HG03066 (cell line): ENCODE results near the gene ARHGEF16.

ENCODE experiments used
- ATAC-seq: cut with Tn5 transposase; IDR thresholded peaks from one replicate; pipeline ENCODE4 v1.9.1; 2021; ENCODE audit warnings: low read depth; ENCODE audit not compliant: unreplicated experiment

ARHGEF16 gene

DNA sequence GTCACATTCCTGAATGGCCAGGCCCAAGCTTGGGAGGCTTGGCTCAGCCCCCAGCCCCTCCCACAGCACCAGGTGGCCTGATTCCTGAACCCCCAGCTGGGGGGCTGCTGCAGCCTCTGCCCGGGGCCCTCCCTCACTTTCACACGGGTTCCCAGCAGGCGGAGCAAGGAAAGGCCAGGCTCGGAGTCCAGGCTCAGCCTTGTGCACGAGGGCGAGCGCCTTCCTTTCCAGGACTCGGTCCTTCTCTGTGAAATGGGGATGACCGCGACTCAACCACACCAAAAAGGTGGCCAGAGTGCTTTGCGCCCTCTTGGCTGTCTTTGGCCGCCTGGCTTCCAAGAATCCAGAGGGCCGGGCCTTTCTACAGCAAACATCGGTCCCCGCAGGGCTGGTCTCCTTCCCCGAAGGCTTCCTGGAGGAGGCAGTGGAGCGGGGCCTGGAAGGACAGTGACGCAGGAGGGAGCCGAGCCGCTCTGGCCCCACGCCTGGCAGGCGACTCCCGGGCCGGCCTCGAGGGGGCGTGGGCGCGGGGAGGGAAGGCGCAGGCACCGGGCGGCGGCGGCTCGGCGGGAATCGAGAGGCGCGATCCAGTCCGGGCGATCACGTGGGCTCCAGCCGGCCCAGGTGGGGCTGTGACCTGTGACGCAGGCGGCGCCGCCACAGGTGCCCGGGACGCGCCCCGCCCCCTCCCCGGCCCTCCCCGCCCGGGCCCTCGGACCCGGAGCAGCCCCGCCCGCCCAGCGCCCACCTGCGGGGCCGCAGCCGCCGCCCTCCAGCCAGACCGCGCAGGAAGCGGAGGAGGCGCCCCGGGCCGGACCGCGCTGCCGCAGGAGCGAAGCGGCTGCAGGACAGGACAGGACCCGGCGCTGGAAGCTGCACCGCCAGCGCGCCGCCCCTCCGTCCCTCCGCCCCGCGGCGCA, at the start of gene ARHGEF16:
Gene ARHGEF16, plus strand, starts transcription at position 775 of the 920 bp plus-strand sequence. CDS start 8,420 bp downstream, outside the sequence.
- no peak for ATAC-seq

DNA sequence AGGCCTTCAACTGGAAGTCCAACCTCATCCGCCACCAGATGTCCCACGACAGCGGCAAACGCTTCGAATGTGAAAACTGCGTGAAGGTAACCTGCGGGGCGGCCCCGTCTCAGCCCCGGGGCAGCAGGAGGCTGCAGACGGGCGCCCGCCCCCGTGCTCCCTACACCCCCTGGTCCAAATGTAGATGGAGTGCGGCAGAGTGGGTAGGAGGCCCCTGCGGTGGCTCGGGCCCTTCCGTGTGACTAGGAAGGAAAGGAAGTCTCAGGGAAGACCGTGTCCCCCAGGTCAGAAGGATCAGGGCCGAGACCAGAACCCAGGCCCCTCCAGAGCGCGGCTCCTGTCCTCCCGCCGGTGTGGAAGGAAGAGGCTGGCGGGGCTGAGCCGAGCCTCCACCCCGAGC, 49.7 kb upstream of the ARHGEF16 start:
- no peak for ATAC-seq

DNA sequence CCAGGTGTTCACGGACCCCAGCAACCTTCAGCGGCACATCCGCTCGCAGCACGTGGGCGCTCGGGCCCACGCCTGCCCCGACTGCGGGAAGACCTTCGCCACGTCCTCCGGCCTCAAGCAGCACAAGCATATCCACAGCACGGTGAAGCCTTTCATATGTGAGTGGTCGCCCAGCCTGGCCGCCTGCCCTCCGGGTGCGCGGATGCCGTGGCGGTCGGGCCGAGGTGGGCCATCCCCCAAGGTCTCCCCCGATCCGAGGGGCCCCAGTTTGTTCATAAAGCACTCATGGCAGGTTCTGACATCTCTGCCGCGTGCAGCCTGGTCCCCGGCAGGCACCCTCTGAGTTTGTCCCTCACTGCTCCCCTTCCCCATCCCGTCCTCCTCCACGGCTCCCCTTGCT, 49.0 kb upstream of the ARHGEF16 start:
- ATAC-seq = no peak

DNA sequence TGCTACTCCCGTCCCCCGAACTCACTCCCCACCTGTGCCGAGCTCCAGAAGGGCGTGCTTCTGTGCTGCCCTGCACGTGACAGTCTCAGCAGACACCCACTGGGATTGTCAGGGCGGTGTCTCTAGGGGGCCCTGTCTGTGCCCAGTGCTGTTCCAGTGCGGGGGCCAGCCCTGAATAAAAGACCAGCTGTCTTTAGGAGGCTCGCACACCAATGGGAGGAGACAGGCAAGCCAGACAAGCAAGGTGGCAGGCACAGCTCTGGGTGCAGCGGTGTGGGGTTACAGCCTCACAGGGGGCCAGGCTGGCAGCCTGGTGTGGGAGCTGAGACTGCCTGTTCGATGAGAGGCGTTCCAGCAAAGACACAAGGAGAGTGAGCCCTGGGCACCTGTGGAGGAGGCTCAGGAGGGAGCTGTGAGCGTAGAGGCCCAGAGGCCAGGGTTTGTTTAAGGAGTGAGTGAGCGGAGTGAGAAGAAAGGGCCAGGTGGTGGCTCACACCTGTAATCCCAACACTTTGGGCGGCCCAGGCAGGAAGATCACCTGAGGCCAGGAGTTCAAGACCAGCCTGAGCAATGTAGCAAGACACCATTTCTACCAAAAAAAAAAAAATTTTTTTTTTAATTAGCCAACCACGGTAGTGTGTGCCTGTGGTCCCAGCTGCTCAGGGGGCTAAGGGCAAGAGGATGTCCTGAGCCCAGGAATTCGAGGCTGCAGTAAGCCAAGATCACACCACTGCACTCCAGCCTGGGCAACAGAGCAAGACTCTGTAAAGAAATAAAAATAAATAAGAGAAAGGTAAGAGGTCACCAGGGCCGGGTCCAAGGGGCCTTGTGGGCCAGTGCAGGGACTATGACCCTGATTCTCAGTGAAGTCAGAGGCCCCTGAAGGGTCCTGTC, 48.2 kb upstream of the ARHGEF16 start:
- no peak for ATAC-seq

DNA sequence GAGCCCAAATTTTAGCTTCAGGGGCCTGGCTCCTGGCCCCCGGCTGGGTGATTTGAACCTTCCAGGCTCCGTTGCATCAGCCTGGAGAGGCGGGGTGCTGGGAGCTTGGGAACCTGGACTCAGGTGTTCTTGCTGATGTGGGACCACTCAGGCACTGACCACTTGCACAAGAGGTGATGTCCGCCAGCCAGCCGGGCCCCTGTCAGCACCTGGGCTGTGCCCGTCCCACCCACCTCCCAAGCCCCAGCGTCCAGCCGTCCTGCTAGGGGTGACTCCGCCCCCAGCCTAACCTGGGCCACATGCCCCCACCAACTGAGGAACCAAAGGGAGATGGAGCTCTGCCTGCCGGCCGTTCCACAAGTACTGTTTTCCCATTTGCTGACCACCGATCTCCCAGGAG, 47.4 kb upstream of the ARHGEF16 start:
- ATAC-seq = no peak

DNA sequence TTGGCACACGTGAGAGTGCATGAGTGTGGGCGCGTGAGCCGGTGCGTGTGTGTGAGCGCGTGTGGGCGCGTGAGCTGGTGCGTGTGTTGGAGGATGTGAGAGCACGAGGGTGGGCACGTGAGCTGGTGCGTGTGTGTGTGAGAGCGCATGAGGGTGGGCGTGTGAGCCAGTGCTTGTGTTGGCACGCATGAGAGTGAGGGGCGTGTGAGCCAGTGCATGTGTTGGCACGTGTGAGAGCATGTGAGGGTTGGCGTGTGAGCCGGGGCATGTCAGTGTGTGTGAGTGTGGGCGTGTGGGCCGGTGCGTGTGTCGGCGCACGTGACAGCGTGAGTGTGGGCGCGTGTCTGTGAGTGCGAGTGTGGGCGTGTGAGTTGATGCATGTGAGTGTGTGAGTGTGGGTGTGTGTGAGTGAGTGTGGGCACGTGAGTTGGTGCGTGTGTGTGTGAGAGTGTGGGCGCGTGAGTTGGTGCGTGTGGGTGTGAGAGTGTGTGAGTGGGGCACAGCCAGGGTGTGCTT, 45.7 kb upstream of the ARHGEF16 start:
- no peak for ATAC-seq

DNA sequence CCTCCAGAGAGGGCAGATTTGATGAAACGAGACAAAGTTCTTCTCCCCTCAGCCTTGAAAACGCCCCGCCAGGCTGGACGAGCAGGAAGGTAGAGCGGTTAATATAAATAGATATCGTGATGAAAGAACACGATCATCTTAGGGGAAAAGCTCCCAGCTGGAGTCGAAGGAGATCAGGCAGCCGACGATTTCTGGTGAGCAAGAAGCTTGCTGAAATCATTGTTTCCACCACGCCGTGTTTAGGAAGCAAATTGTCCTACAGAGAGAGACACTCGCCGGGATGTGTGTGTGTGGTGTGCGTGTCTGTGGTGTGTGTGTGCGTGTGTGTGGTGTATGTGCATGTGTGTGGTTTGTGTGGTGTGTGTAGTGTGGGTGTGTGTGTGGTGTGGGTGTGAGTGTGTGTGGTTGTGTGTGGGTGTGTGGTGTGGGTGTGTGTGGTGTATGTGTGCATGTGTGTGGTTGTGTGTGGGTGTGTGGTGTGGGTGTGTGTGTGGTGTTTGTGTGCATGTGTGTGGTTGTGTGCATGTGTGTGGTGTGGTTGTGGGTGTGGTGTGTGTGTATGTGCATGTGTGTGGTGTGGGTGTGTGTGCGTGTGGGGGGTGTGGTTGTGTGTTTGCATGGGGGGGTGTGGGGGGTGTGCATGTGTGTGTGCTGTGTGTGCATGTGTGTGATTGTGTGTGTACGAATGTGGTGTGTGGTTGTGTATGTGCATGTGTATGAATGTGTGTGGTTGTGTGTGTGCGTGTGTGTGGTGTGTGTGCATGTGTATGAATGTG, 44.9 kb upstream of the ARHGEF16 start:
- no peak for ATAC-seq

DNA sequence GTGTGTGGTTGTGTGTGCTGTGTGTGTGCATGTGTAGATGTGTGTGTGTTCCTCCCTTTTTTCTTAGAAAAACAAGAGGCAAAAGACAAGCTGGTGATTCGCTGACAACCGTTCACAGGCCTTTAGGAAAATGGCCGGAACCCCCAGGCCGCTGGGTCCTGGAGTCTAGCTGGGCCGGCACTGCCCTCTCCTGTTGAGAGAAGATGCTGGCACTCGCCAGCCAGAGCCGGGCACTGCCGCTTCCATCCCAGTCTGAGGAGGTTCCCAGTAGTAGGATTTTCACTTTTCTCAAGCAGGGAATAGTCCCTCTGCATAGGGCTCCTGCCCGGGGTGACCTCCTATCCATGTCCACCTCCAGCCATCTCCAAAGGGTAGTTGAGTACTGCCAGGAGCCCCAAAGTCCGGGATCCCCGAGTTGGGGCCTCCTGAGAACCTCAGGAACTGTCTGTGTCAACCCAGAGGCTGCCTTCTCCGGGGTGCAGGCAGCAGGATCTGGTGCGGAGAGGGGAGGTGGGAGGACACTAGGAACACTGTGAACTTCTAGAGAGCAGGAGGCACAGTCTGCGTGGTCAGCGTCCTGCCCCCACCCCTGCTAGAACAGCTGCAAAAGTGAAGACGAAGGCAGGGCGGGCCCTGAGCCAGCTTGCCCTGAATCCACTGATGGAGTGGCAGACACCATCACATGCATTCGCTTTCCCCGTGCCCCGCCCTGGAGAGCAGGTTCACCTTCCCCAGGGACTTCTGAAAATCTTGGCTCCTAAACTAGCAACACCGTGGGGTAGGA, 44.1 kb upstream of the ARHGEF16 start:
- ATAC-seq = no peak

DNA sequence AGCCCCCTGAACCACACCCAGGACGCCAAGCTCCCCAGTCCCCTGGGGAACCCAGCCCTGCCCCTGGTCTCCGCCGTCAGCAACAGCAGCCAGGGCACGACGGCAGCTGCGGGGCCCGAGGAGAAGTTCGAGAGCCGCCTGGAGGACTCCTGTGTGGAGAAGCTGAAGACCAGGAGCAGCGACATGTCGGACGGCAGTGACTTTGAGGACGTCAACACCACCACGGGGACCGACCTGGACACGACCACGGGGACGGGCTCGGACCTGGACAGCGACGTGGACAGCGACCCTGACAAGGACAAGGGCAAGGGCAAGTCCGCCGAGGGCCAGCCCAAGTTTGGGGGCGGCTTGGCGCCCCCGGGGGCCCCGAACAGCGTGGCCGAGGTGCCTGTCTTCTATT, 42.7 kb upstream of the ARHGEF16 start:
- no peak for ATAC-seq

DNA sequence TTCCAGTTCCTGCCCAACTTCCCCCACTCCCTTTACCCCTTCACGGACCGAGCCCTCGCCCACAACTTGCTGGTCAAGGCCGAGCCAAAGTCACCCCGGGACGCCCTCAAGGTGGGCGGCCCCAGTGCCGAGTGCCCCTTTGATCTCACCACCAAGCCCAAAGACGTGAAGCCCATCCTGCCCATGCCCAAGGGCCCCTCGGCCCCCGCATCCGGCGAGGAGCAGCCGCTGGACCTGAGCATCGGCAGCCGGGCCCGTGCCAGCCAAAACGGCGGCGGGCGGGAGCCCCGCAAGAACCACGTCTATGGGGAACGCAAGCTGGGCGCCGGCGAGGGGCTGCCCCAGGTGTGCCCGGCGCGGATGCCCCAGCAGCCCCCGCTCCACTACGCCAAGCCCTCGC, 42.1 kb upstream of the ARHGEF16 start:
- ATAC-seq = no peak

DNA sequence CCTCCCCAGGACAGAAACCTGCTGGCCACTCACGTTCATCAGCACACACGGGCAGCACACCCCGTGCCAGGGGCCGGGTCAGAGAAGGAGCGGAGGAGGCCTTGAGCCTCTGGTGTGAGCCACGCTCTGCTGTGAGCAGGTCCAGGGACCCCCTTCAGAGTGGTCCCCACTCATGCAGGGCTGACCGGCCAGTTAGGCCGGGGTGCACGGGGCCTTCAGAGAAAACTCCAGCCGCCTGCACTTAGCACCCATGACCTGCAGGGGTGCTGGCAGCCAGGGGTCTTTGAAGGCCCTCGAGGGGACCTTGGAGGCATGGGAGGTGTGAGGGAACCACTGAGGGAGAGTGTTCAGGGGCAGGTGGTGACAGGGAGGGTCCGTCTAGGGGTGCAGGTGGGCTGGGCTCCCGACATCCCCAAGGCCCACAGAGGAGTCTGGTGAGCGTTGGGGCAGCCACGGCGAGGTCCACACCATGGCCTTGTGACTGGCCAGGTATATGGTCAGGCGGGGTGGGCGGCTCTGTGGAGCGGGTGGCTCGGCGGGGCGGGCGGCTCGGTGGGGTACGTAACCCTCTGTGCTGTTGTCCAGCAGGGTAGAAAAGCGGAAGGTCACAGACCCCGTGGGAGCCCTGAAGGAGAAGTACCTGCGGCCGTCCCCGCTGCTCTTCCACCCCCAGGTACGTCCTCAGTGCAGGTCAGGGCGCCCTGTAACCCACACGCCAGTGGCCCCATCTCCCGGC, 40.3 kb upstream of the ARHGEF16 start:
- ATAC-seq = no peak

DNA sequence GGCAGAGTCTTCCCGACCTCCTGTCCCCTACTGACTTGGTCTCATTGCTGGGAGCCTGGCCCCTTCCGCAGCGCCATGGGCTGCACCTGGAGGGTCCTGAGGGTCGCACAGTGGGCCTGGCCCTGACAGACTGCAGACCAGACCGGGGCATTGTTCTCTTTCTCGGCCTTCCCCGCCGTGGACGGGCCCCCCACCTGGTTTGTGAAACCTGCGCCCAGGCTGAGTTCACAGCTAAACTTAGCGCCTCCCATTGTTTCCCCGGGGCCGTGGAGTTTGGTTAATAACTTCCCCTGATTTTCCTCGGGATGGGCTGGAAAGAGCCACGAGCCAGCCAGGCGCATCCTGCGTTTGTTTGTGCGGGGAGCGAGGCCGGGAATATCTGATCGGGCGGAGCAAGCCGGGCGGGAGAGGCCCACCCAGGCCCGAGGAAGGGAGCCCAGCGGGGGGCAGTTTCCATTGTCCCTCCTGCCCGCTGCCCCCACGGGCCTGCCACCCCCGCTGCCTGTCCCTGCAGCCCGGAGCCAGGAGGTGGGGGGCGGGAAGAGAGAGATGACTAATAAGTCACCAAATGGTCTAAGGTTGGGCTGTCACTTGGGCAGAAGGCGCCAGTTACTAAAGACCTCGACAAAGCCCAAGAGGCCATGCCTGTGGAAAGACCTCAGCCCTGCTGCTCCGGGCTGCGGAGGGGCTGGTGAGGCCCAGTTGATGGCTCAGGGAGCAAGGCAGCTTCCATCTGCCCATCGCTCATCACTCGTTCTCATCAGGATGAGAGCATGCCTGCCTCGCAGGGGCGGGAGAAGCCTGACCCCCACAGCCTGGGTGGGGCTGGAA, 39.0 kb upstream of the ARHGEF16 start:
- ATAC-seq = no peak

DNA sequence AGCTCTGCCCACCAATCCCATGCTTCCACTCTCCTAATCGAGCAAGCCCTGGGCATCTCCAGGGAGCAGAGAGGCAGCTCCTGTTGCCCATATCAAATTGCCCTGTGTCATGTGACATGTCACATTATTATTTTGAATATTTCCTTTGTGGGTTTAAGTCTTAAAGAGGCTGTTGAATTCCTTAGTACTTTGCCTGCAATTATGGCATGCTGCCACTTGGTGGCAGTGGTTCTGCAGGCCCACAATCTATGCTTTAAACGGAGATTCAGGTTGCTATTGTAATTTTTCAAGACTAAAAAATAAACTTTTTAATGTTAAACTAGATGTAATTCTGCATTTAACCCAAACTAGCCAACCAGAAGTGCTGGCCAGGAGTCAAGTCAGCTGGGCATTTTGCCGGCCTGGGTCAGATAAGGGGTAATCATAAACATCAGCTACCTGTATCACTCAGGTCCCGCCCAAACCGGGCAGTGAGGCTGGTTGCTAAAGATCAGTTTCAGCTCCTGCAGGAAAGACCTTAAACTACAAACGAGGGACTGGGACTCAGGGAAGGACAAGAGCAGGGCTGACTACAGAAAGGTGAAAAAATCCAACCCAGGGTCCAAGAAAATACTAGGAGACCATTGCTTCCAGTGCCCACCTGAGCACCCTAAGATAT, 37.3 kb upstream of the ARHGEF16 start:
- ATAC-seq = no peak

DNA sequence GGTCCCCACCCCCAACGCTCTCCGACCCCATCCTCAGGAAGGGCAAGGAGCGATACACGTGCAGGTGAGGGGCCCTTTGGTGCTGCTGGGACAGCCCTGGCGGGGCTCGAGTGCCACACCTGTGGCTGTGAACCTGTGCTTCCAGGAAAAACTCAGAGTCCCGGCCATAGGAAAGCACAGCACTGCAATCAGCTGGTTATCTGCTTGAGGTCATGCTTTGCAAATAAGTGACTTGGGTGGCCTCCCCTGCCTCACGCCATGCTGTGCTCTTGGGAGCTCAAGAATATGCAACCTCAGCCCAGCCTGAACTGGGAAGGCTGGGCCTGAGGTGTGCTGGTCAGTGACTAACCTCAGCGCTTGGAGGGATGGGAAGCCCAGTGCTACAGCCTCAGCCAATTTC, 36.5 kb upstream of the ARHGEF16 start:
- ATAC-seq = no peak

DNA sequence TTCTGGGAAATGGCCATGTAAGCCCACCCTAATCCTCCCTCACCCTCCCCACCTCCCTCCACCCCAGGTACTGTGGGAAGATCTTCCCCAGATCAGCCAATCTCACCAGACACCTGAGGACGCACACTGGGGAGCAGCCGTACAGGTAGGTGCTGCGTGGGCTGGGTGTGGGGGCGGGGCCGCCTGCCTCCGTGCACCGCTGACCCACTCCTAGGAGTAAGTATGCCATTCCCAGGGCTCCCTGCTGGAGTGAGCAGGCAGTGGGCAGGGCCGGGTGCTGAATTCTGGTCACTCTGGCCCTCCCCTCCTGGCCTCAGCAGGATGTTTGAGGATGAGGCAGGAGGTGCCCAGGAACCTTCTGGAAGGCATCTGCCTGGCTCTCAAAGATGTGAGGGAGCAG, 35.9 kb upstream of the ARHGEF16 start:
- ATAC-seq = no peak

DNA sequence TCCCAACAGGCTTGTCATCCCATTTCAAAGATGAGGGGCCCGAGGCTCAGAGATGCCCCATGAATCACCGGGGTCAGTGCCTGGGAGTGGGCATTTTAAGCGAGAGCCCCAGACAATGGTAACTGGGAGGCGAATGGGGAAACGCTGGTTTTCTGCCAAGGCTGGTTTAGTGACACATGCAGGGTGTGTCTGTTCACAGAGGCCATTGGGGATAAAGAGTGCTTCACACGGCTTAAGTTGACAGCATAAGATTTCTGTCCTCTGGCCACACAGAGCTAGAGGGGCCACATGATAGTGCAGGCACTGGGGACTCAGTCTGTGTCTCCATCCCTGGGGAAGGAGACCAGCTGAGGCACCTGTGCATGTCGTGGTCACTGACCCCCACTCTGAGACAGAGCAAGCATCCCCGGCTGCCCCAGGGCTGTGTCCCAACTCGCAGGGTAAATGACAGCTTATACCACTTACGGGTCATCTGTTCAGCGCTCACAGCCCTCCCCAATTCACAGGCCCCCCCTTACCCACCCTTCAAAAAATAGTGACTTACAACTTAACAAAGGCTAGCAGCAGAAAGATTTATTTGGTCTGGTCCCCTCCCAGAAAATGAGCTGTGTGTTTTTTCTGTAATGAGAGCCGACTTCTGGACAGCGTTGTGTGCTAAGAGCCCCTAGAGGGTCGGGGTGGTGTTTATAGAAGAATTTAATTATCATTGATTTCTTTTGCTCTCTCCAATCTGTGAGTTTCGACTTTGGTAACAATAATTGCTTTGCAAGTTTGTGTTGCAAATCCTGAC, 34.9 kb upstream of the ARHGEF16 start:
- no peak for ATAC-seq
